ENCODE results near the gene PCSK5.
"Not testable (repeated sequence)": the region's sequence is repeated elsewhere in the genome, so short reads cannot be mapped to it uniquely, and the experiment has no call there.

Gene PCSK5

DNA sequence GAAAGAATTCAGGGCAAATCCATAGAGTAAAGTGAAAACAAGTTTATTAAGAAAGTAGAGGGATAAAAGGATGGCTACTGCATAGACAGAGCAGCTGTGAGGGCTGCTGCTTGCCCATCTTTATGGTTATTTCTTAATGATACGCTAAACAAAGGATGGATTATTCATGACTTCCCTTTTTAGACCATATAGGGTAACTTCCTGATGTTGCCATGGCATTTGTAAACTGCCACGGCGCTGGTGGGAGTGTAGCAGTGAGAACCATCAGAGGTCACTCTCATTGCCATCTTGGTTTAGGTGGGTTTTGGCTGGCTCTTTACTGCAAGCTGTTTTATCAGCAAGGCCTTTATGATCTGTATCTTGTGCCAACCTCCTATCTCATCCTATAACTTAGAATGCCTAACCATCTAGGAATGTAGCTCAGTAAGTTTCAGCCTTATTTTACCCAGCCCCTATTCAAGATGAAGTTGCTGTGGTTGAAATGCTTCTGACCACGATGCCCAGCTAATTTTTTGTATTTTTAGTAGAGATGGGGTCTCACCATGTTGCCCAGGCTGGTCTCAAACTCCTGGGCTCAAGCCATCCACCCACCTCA lies 461.6 kb downstream of the PCSK5 start:
- H3K9me3 Mint-ChIP-seq, result no peaks in the 10 kb centered on the region
- no peak for ATAC-seq (replicated peaks; ENCODE audit: extremely low read depth, poor library complexity, severe bottlenecking)
- H3K27ac Mint-ChIP-seq (ENCODE audit: low read depth), result no peak overlapping the region
- no peak for DNase-seq (ENCODE audit: low spot score in 2 of 2)
- H3K4me3 Mint-ChIP-seq, result no peak overlapping the region
- H3K4me1 Mint-ChIP-seq, result no peaks in the 10 kb centered on the region
- no peaks in the 10 kb centered on the region for H3K36me3 Mint-ChIP-seq (ENCODE audit: insufficient read depth)
- H3K27me3 Mint-ChIP-seq, result peaks cover 34% of the 10 kb centered on the region

GRCh38 chr9:76353280-76353679 lies 462.8 kb downstream of the PCSK5 start:
- Mint-ChIP-seq H3K36me3 (ENCODE audit: insufficient read depth) (no peaks in the 10 kb centered on the region), H3K27me3 (peaks cover 31% of the 10 kb centered on the region), H3K9me3 (no peaks in the 10 kb centered on the region), H3K4me3 (no peak overlapping the region), H3K4me1 (no peaks in the 10 kb centered on the region), H3K27ac (ENCODE audit: low read depth) (no peak overlapping the region)
- no peak for DNase-seq (ENCODE audit: low spot score in 2 of 2)
- no peak for ATAC-seq (replicated peaks; ENCODE audit: extremely low read depth, poor library complexity, severe bottlenecking)

GRCh38 chr9:76354221-76354620 lies 463.7 kb downstream of the PCSK5 start:
- Mint-ChIP-seq H3K27me3 (peaks cover 31% of the 10 kb centered on the region), H3K27ac (ENCODE audit: low read depth) (no peak overlapping the region), H3K9me3 (no peaks in the 10 kb centered on the region), H3K4me1 (no peaks in the 10 kb centered on the region), H3K4me3 (no peak overlapping the region), H3K36me3 (ENCODE audit: insufficient read depth) (no peaks in the 10 kb centered on the region)
- DNase-seq (ENCODE audit: low spot score in 2 of 2) (no peak), ATAC-seq (replicated peaks; ENCODE audit: extremely low read depth, poor library complexity, severe bottlenecking) (no peak)

- ATAC-seq (replicated peaks; ENCODE audit: extremely low read depth, poor library complexity, severe bottlenecking) (no peak), DNase-seq (ENCODE audit: low spot score in 2 of 2) (no peak)
- Mint-ChIP-seq H3K27ac (ENCODE audit: low read depth) (no peak overlapping the region), H3K4me3 (no peak overlapping the region), H3K9me3 (no peaks in the 10 kb centered on the region), H3K27me3 (peaks cover 26% of the 10 kb centered on the region), H3K4me1 (no peaks in the 10 kb centered on the region), H3K36me3 (ENCODE audit: insufficient read depth) (no peaks in the 10 kb centered on the region)
Measured at GRCh38 chr9:76355886-76356285, 465.4 kb downstream of the PCSK5 start.

GRCh38 chr9:76357555-76357954 lies 467.1 kb downstream of the PCSK5 start:
- no peaks in the 10 kb centered on the region for H3K36me3 Mint-ChIP-seq (ENCODE audit: insufficient read depth)
- H3K4me1 Mint-ChIP-seq, result no peaks in the 10 kb centered on the region
- DNase-seq (ENCODE audit: low spot score in 2 of 2), result no peak
- H3K4me3 Mint-ChIP-seq, result no peak overlapping the region
- peaks cover 18% of the 10 kb centered on the region for H3K27me3 Mint-ChIP-seq
- no peaks in the 10 kb centered on the region for H3K9me3 Mint-ChIP-seq
- ATAC-seq (replicated peaks; ENCODE audit: extremely low read depth, poor library complexity, severe bottlenecking), result no peak
- no peak overlapping the region for H3K27ac Mint-ChIP-seq (ENCODE audit: low read depth)

GRCh38 chr9:76358628-76359280 lies 468.3 kb downstream of the PCSK5 start:
- ATAC-seq (replicated peaks; ENCODE audit: extremely low read depth, poor library complexity, severe bottlenecking), result no peak
- DNase-seq (ENCODE audit: low spot score in 2 of 2), result no peak
- Mint-ChIP-seq H3K27me3 (peaks cover 18% of the 10 kb centered on the region), H3K4me3 (no peak overlapping the region), H3K27ac (ENCODE audit: low read depth) (no peak overlapping the region), H3K9me3 (no peaks in the 10 kb centered on the region), H3K36me3 (ENCODE audit: insufficient read depth) (no peaks in the 10 kb centered on the region), H3K4me1 (no peaks in the 10 kb centered on the region)

DNA sequence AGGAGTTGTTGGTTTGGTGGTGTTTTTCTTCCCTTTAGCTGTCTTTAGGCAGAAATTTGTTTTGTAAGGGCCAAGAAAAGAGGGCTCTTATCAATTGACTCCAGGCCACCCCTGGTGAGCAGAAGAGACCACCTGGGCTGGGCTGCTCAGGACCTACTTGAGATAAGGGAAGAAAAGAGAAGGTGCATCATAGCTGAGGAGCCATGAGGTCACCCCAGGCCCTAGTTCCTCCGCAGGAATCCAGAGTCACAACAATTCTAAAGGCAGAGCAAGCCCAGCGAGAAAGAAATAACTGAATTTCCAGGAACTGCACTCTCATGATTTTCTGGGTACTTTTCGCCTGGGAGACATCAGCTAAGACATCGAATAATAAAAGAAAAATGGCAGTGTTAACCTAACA lies 468.9 kb downstream of the PCSK5 start:
- no peak overlapping the region for H3K27ac Mint-ChIP-seq (ENCODE audit: low read depth)
- peaks cover 19% of the 10 kb centered on the region for H3K27me3 Mint-ChIP-seq
- H3K9me3 Mint-ChIP-seq, result no peaks in the 10 kb centered on the region
- no peak for DNase-seq (ENCODE audit: low spot score in 2 of 2)
- no peak for ATAC-seq (replicated peaks; ENCODE audit: extremely low read depth, poor library complexity, severe bottlenecking)
- no peaks in the 10 kb centered on the region for H3K36me3 Mint-ChIP-seq (ENCODE audit: insufficient read depth)
- H3K4me1 Mint-ChIP-seq, result no peaks in the 10 kb centered on the region
- H3K4me3 Mint-ChIP-seq, result no peak overlapping the region

DNA sequence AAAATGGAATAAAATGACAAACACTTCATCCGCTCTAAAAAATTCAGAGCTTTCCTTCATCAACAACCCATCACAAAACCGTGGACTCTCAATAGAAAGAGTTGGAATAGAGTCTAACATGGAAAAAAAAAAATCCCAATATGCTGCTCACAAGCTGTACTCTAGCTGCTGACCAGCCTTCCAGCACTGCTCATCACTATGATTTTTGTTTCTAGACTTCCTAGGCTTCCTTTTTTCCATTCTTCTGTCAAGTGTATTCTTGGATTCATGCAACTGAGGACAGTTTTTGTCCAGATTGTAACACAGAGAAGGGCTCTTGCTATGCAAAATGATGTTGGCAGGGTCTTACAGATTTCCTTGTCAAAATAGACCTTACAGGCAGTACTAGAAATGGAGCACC lies 469.3 kb downstream of the PCSK5 start:
- no peak overlapping the region for H3K4me3 Mint-ChIP-seq
- no peak overlapping the region for H3K27ac Mint-ChIP-seq (ENCODE audit: low read depth)
- no peaks in the 10 kb centered on the region for H3K36me3 Mint-ChIP-seq (ENCODE audit: insufficient read depth)
- H3K27me3 Mint-ChIP-seq, result peaks cover 23% of the 10 kb centered on the region
- ATAC-seq (replicated peaks; ENCODE audit: extremely low read depth, poor library complexity, severe bottlenecking) (no peak), DNase-seq (ENCODE audit: low spot score in 2 of 2) (no peak)
- no peaks in the 10 kb centered on the region for H3K9me3 Mint-ChIP-seq
- H3K4me1 Mint-ChIP-seq, result no peaks in the 10 kb centered on the region

DNA sequence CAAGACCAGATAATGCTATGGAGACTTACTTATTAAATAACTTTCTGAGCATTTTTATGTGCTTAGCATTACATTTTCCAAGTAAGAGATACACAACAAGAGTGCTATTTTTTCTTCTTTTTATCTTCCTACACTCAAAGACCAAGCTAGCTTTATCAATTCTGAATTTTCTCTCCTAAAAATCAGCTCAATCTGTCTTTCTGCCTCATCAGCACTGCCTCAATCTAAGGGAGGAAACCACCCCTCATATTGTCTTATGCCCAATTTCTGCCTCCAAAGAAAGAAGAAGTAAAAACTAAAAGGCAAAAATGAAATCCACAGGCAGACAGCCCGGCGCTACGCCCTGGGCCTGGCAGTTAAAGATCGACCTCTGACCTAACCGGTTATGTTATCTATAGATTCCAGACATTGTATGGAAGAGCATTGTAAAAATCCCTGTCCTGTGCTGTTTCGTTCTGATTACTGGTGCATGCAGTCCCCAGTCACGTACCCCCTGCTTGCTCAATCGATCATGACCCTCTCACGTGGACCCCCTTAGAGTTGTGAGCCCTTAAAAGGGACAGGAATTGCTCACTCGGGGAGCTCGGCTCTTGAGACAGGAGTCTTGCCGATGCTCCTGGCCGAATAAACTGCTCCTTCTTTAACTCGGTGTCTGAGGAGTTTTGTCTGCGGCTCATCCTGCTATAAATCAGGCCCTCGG lies 472.0 kb downstream of the PCSK5 start:
- not testable (repeated sequence) for H3K27ac Mint-ChIP-seq (ENCODE audit: low read depth); H3K36me3 Mint-ChIP-seq (ENCODE audit: insufficient read depth); DNase-seq (ENCODE audit: low spot score in 2 of 2); H3K4me3 Mint-ChIP-seq; H3K4me1 Mint-ChIP-seq; ATAC-seq (replicated peaks; ENCODE audit: extremely low read depth, poor library complexity, severe bottlenecking); H3K9me3 Mint-ChIP-seq
- H3K27me3 Mint-ChIP-seq, result peaks cover 20% of the 10 kb centered on the region

DNA sequence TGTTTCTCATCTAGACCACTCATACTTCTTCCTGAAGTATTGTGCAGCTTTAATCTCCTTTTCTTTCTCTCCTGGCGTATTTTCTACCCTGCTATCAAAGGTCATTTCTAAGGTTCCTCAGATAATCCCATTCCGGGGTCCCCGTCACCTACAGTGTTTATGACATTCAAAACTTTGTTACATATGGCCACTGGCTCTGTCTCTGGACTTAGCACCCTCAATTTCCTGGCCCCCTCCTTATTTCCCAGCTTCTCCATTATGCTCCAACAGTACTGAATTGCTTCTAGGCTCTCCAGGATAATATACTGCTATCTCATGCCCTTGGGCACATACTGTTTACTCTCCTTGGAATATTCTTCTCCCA lies 472.5 kb downstream of the PCSK5 start:
- H3K4me1 Mint-ChIP-seq, result no peaks in the 10 kb centered on the region
- no peaks in the 10 kb centered on the region for H3K36me3 Mint-ChIP-seq (ENCODE audit: insufficient read depth)
- no peak overlapping the region for H3K4me3 Mint-ChIP-seq
- ATAC-seq (replicated peaks; ENCODE audit: extremely low read depth, poor library complexity, severe bottlenecking) (no peak), DNase-seq (ENCODE audit: low spot score in 2 of 2) (no peak)
- no peaks in the 10 kb centered on the region for H3K9me3 Mint-ChIP-seq
- peaks cover 20% of the 10 kb centered on the region for H3K27me3 Mint-ChIP-seq
- H3K27ac Mint-ChIP-seq (ENCODE audit: low read depth), result no peak overlapping the region

GRCh38 chr9:76365028-76365427 lies 474.6 kb downstream of the PCSK5 start:
- H3K27me3 Mint-ChIP-seq, result peaks cover 20% of the 10 kb centered on the region
- H3K4me1 Mint-ChIP-seq, result no peaks in the 10 kb centered on the region
- no peak overlapping the region for H3K27ac Mint-ChIP-seq (ENCODE audit: low read depth)
- DNase-seq (ENCODE audit: low spot score in 2 of 2) (no peak), ATAC-seq (replicated peaks; ENCODE audit: extremely low read depth, poor library complexity, severe bottlenecking) (no peak)
- no peaks in the 10 kb centered on the region for H3K36me3 Mint-ChIP-seq (ENCODE audit: insufficient read depth)
- H3K9me3 Mint-ChIP-seq, result no peaks in the 10 kb centered on the region
- no peak overlapping the region for H3K4me3 Mint-ChIP-seq

GRCh38 chr9:76366275-76366674 lies 475.8 kb downstream of the PCSK5 start:
- no peaks in the 10 kb centered on the region for H3K9me3 Mint-ChIP-seq
- no peaks in the 10 kb centered on the region for H3K4me1 Mint-ChIP-seq
- ATAC-seq (replicated peaks; ENCODE audit: extremely low read depth, poor library complexity, severe bottlenecking) (no peak), DNase-seq (ENCODE audit: low spot score in 2 of 2) (no peak)
- H3K4me3 Mint-ChIP-seq, result no peak overlapping the region
- no peak overlapping the region for H3K27ac Mint-ChIP-seq (ENCODE audit: low read depth)
- H3K36me3 Mint-ChIP-seq (ENCODE audit: insufficient read depth), result no peaks in the 10 kb centered on the region
- peaks cover 20% of the 10 kb centered on the region for H3K27me3 Mint-ChIP-seq

GRCh38 chr9:76369583-76369982 lies 479.1 kb downstream of the PCSK5 start:
- Mint-ChIP-seq H3K27ac (ENCODE audit: low read depth) (no peak overlapping the region), H3K4me3 (no peak overlapping the region), H3K4me1 (no peaks in the 10 kb centered on the region), H3K9me3 (no peaks in the 10 kb centered on the region), H3K36me3 (ENCODE audit: insufficient read depth) (no peaks in the 10 kb centered on the region), H3K27me3 (peaks cover 7% of the 10 kb centered on the region)
- no peak for DNase-seq (ENCODE audit: low spot score in 2 of 2)
- ATAC-seq (replicated peaks; ENCODE audit: extremely low read depth, poor library complexity, severe bottlenecking), result no peak

Data from central memory CD8-positive, alpha-beta T cell (primary cell).